ENCODE results near the gene EMC7. TPM values are rescaled to one million over a fixed set of nuclear protein-coding genes. Genes with fewer than 3 reads are reported as not detected.

The EMC7 gene
- total and polyA plus RNA-seq, 2 of the 13 experiments (the other 11 are each of a cell fraction or from before 2014, with no cell fraction given): 46.8 to 113 TPM

DNA sequence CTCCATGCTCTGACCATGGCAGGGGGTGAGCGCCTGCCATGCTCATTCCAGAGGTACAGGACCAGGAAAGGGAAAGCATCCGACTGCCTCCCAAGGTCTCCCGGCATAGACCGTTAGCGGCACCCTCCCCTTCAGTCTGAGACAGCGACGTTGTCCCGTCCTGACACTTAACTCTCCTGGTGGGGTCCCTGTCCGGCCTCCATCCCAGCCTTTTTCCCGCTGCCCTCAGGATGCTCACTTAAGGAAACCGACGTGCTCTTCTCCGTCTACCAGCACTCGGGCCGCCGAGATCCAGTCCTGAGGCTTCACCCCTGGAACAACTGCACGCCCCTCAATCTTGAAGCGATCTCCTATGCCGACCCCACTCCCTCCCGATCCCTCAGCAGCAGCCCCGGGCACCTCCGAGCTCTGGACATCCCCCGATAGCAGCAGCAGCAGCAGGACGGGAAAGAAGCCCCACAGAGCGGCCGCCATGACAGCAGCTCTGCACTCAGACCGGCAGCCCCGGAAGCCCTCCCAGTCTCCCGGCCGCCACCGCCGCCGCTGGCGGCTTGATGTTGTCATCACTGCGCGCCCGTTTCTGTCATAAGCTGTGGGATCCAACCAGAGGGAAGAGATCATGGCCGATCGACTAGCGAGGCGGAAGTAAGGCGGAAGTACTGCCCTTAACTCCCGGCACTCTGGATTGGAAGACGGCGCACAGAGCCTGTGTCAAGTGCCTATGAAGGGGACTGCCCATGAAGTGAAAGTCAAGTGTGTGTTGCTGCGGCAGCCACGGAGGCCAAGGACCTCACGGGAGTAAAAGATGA, at the start of gene EMC7, which contains the start of gene PGBD4 (continued):
- TF ChIP-seq AKNA (CRISPR knock-in tag; IDR thresholded peaks at IDR 0.05; ENCODE audit: borderline replicate concordance) (no peak), ZNF672 (CRISPR knock-in tag; IDR thresholded peaks at IDR 0.05) (no peak), ZNF7 (CRISPR knock-in tag; IDR thresholded peaks at IDR 0.05) (no peak), RARA (CRISPR knock-in tag; IDR thresholded peaks at IDR 0.05) (no peak; the same call in 1 of the 2 replicates), ZNF431 (CRISPR knock-in tag; IDR thresholded peaks at IDR 0.05; ENCODE audit: borderline replicate concordance, low read depth) (no peak)
- TF ChIP-seq, protein P1, sequence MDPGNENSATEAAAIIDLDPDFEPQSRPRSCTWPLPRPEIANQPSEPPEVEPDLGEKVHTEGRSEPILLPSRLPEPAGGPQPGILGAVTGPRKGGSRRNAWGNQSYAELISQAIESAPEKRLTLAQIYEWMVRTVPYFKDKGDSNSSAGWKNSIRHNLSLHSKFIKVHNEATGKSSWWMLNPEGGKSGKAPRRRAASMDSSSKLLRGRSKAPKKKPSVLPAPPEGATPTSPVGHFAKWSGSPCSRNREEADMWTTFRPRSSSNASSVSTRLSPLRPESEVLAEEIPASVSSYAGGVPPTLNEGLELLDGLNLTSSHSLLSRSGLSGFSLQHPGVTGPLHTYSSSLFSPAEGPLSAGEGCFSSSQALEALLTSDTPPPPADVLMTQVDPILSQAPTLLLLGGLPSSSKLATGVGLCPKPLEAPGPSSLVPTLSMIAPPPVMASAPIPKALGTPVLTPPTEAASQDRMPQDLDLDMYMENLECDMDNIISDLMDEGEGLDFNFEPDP (CRISPR knock-in tag; conservative IDR thresholded peaks at IDR 0.05): no peak
- TF ChIP-seq, protein P2, sequence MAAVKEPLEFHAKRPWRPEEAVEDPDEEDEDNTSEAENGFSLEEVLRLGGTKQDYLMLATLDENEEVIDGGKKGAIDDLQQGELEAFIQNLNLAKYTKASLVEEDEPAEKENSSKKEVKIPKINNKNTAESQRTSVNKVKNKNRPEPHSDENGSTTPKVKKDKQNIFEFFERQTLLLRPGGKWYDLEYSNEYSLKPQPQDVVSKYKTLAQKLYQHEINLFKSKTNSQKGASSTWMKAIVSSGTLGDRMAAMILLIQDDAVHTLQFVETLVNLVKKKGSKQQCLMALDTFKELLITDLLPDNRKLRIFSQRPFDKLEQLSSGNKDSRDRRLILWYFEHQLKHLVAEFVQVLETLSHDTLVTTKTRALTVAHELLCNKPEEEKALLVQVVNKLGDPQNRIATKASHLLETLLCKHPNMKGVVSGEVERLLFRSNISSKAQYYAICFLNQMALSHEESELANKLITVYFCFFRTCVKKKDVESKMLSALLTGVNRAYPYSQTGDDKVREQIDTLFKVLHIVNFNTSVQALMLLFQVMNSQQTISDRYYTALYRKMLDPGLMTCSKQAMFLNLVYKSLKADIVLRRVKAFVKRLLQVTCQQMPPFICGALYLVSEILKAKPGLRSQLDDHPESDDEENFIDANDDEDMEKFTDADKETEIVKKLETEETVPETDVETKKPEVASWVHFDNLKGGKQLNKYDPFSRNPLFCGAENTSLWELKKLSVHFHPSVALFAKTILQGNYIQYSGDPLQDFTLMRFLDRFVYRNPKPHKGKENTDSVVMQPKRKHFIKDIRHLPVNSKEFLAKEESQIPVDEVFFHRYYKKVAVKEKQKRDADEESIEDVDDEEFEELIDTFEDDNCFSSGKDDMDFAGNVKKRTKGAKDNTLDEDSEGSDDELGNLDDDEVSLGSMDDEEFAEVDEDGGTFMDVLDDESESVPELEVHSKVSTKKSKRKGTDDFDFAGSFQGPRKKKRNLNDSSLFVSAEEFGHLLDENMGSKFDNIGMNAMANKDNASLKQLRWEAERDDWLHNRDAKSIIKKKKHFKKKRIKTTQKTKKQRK (IDR thresholded peaks at IDR 0.05; ENCODE audit: low read length): no peak

Data from HepG2 (cell line).